Vagina (tissue), 2 donors: ENCODE measurements around the gene CFAP100. TPM values are rescaled to one million over a fixed set of nuclear protein-coding genes. Genes with fewer than 3 reads are reported as not detected.

ENCODE experiments used
- DNase-seq, 2 donors: peaks; one replicate each; pipeline ENCODE4 v3.0.0-alpha.2; 2017; ENCODE audit errors: extremely low spot score in 2 of 2
- H3K27ac ChIP-seq: fragments of 200-600 bp; sonication (generic); one replicate; pipeline ENCODE4 v1.5.1; 2019
- H3K27me3 ChIP-seq: fragments of 200-600 bp; sonication (generic); one replicate; pipeline ENCODE4 v1.5.1; 2019
- H3K36me3 ChIP-seq, 2 donors: fragments of 200-600 bp; sonication (generic); one replicate each; pipeline ENCODE4 v1.5.1; 2017 to 2019
- H3K4me1 ChIP-seq: fragments of 200-600 bp; sonication (generic); one replicate; pipeline ENCODE4 v1.5.1; 2019
- H3K4me3 ChIP-seq, 2 donors: fragments of 200-600 bp; sonication (generic); 1 replicate in 1 of 2; 2 replicates in 1 of 2; pipeline ENCODE4 v1.5.1; 2016 to 2019
- H3K9me3 ChIP-seq: fragments of 200-600 bp; sonication (generic); one replicate; pipeline ENCODE4 v1.5.1; 2019
- CTCF ChIP-seq, 3 experiments: fragments of 450-650 bp in 2 of 3; fragments of 200-600 bp in 1 of 3; sonication (generic) in 1 of 3; IDR thresholded peaks; one replicate each; pipeline ENCODE4 v1.5.1; 2017 to 2019; ENCODE audit warnings: antibody characterized with exemption in 3 of 3, mild to moderate bottlenecking in 2 of 3, moderate library complexity in 2 of 3
- POLR2A ChIP-seq, 2 donors: fragments of 450-650 bp; IDR thresholded peaks; one replicate each; pipeline ENCODE4 v1.6.1; 2017; ENCODE audit warnings: antibody characterized with exemption in 2 of 2, mild to moderate bottlenecking in 2 of 2, moderate library complexity in 2 of 2
- POLR2AphosphoS5 ChIP-seq, 2 donors: sonication (generic); formaldehyde crosslinking; IDR thresholded peaks; one replicate each; pipeline ENCODE4 v1.9.0; 2017; ENCODE audit warnings: antibody characterized with exemption in 2 of 2, mild to moderate bottlenecking in 2 of 2, low read depth in 1 of 2; ENCODE audit not compliant: insufficient read depth in 1 of 2
- intact Hi-C: fragments of 100-400 bp; cut with DNase I; formaldehyde crosslinking; loops from one replicate; pipeline ENCODE4 v1.15.1; 2023
- total RNA-seq: library from RNA; depleted of rRNA; stranded (reverse); fragments of >200 nt; gene quantifications from one replicate; pipeline ENCODE4 v1.2.3, GENCODE V29; 2016

CFAP100 gene
- total RNA-seq, 1 donor from 2014 or later: not detected

- TF ChIP-seq POLR2A (IDR thresholded peaks at IDR 0.05): no peak
- no peak for TF ChIP-seq CTCF (IDR thresholded peaks at IDR 0.05)
- no peak for TF ChIP-seq POLR2AphosphoS5 (IDR thresholded peaks at IDR 0.05; ENCODE audit: insufficient read depth in 1 of 2, low read depth in 1 of 2)
- H3K27ac ChIP-seq: no peak overlapping the region
- H3K27me3 ChIP-seq: no peaks in the 10 kb centered on the region
- DNase-seq: no peak
- H3K4me1 ChIP-seq: no peaks in the 10 kb centered on the region
- intact Hi-C loops: no loop called here
- H3K4me3 ChIP-seq: no peak overlapping the region
- H3K9me3 ChIP-seq: no peaks in the 10 kb centered on the region
- H3K36me3 ChIP-seq: peaks cover 0 to 52% of the 10 kb centered on the region in 2 donors
Observed at GRCh38 chr3:126454437-126455198, 59.9 kb downstream of the CFAP100 start.

- no peak for TF ChIP-seq POLR2AphosphoS5 (IDR thresholded peaks at IDR 0.05; ENCODE audit: insufficient read depth in 1 of 2, low read depth in 1 of 2)
- TF ChIP-seq POLR2A (IDR thresholded peaks at IDR 0.05): no peak
- no peak for TF ChIP-seq CTCF (IDR thresholded peaks at IDR 0.05)
- Histone ChIP-seq H3K36me3 (peaks cover 0 to 58% of the 10 kb centered on the region in 2 donors), H3K4me1 (no peaks in the 10 kb centered on the region)
Observed at GRCh38 chr3:126456211-126456610, 61.5 kb downstream of the CFAP100 start.

GRCh38 chr3:126456766-126457388 is 62.2 kb downstream of the CFAP100 start:
- no peaks in the 10 kb centered on the region for H3K9me3 ChIP-seq
- peaks cover 0 to 58% of the 10 kb centered on the region in 2 donors for H3K36me3 ChIP-seq
- H3K4me1 ChIP-seq: no peaks in the 10 kb centered on the region
- no peaks in the 10 kb centered on the region for H3K27me3 ChIP-seq
- no peak for DNase-seq
- TF ChIP-seq POLR2AphosphoS5 (IDR thresholded peaks at IDR 0.05; ENCODE audit: insufficient read depth in 1 of 2, low read depth in 1 of 2) (no peak), CTCF (IDR thresholded peaks at IDR 0.05) (no peak), POLR2A (IDR thresholded peaks at IDR 0.05) (no peak)
- no peak overlapping the region for H3K4me3 ChIP-seq
- H3K27ac ChIP-seq: no peak overlapping the region
- intact Hi-C loops: no loop called here

More at GRCh38 chr3:126456211-126456610, 61.5 kb downstream of the CFAP100 start:
- DNase-seq: no peak
- no peaks in the 10 kb centered on the region for H3K9me3 ChIP-seq
- intact Hi-C loops: no loop called here
- H3K27me3 ChIP-seq: no peaks in the 10 kb centered on the region
- H3K27ac ChIP-seq: no peak overlapping the region
- no peak overlapping the region for H3K4me3 ChIP-seq

- intact Hi-C loops: no loop called here
- no peaks in the 10 kb centered on the region for H3K4me1 ChIP-seq
- H3K4me3 ChIP-seq: no peak overlapping the region
- peaks cover 0 to 71% of the 10 kb centered on the region in 2 donors for H3K36me3 ChIP-seq
- DNase-seq: no peak
- no peak overlapping the region for H3K27ac ChIP-seq
- TF ChIP-seq POLR2A (IDR thresholded peaks at IDR 0.05) (no peak), POLR2AphosphoS5 (IDR thresholded peaks at IDR 0.05; ENCODE audit: insufficient read depth in 1 of 2, low read depth in 1 of 2) (no peak), CTCF (IDR thresholded peaks at IDR 0.05) (no peak)
- no peaks in the 10 kb centered on the region for H3K27me3 ChIP-seq
- no peaks in the 10 kb centered on the region for H3K9me3 ChIP-seq
Observed at GRCh38 chr3:126459111-126459762, 64.5 kb downstream of the CFAP100 start.
